ENCODE data around the gene RPS5. TPM values are rescaled to one million over a fixed set of nuclear protein-coding genes. Genes with fewer than 3 reads are reported as not detected.

Gene RPS5
- total RNA-seq, 2 donors from 2014 or later = 1,184 to 2,289 TPM

GRCh38 chr19:58364146-58364545 is 22.9 kb upstream of the RPS5 start:
- intact Hi-C loops (cut with DNase I) = loop anchor here (5.0 kb wide), 1 partner anchor 37 kb away; the partner anchor contains the start of gene ZSCAN22
- TF ChIP-seq, protein P1, sequence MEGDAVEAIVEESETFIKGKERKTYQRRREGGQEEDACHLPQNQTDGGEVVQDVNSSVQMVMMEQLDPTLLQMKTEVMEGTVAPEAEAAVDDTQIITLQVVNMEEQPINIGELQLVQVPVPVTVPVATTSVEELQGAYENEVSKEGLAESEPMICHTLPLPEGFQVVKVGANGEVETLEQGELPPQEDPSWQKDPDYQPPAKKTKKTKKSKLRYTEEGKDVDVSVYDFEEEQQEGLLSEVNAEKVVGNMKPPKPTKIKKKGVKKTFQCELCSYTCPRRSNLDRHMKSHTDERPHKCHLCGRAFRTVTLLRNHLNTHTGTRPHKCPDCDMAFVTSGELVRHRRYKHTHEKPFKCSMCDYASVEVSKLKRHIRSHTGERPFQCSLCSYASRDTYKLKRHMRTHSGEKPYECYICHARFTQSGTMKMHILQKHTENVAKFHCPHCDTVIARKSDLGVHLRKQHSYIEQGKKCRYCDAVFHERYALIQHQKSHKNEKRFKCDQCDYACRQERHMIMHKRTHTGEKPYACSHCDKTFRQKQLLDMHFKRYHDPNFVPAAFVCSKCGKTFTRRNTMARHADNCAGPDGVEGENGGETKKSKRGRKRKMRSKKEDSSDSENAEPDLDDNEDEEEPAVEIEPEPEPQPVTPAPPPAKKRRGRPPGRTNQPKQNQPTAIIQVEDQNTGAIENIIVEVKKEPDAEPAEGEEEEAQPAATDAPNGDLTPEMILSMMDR (IDR thresholded peaks at IDR 0.05) = no peak
- no peak for TF ChIP-seq POLR2AphosphoS5 (IDR thresholded peaks at IDR 0.05)
- no peak for TF ChIP-seq POLR2A (IDR thresholded peaks at IDR 0.05)
- Histone ChIP-seq H3K27me3 (replicated peaks; ENCODE audit: insufficient read depth) (no peaks in the 10 kb centered on the region), H3K27ac (no peak overlapping the region), H3K36me3 (no peaks in the 10 kb centered on the region), H3K9me3 (no peaks in the 10 kb centered on the region), H3K4me3 (no peak overlapping the region), H3K4me1 (replicated peaks) (no peaks in the 10 kb centered on the region)
- WGBS = 89% methylated on average over 5 of the region's 5 CpGs
- DNase-seq (ENCODE audit: low spot score) = no peak

- Histone ChIP-seq H3K27me3 (replicated peaks; ENCODE audit: insufficient read depth) (no peaks in the 10 kb centered on the region), H3K4me3 (no peak overlapping the region), H3K9me3 (no peaks in the 10 kb centered on the region), H3K36me3 (no peaks in the 10 kb centered on the region), H3K4me1 (replicated peaks) (no peaks in the 10 kb centered on the region), H3K27ac (no peak overlapping the region)
- intact Hi-C loops (cut with DNase I) = no loop called here
- TF ChIP-seq POLR2A (IDR thresholded peaks at IDR 0.05) (no peak), POLR2AphosphoS5 (IDR thresholded peaks at IDR 0.05) (no peak)
- TF ChIP-seq, protein P1 (IDR thresholded peaks at IDR 0.05) = no peak
- WGBS = 84% methylated on average over 32 of the region's 32 CpGs
- DNase-seq (ENCODE audit: low spot score) = no peak
Measured at GRCh38 chr19:58366585-58367430, 20.3 kb upstream of the RPS5 start.

GRCh38 chr19:58367698-58368454 is 19.2 kb upstream of the RPS5 start:
- no peak overlapping the region for H3K27ac ChIP-seq
- no peaks in the 10 kb centered on the region for H3K9me3 ChIP-seq
- no peaks in the 10 kb centered on the region for H3K36me3 ChIP-seq
- intact Hi-C loops (cut with DNase I) = no loop called here
- no peak for DNase-seq (ENCODE audit: low spot score)
- no peaks in the 10 kb centered on the region for H3K27me3 ChIP-seq (replicated peaks; ENCODE audit: insufficient read depth)
- H3K4me1 ChIP-seq (replicated peaks) = no peaks in the 10 kb centered on the region
- 74% methylated on average over 72 of the region's 106 CpGs for WGBS
- H3K4me3 ChIP-seq = no peak overlapping the region
- TF ChIP-seq POLR2AphosphoS5 (IDR thresholded peaks at IDR 0.05) = no peak
- TF ChIP-seq POLR2A (IDR thresholded peaks at IDR 0.05) = no peak
- TF ChIP-seq, protein P1 (IDR thresholded peaks at IDR 0.05) = no peak

DNA sequence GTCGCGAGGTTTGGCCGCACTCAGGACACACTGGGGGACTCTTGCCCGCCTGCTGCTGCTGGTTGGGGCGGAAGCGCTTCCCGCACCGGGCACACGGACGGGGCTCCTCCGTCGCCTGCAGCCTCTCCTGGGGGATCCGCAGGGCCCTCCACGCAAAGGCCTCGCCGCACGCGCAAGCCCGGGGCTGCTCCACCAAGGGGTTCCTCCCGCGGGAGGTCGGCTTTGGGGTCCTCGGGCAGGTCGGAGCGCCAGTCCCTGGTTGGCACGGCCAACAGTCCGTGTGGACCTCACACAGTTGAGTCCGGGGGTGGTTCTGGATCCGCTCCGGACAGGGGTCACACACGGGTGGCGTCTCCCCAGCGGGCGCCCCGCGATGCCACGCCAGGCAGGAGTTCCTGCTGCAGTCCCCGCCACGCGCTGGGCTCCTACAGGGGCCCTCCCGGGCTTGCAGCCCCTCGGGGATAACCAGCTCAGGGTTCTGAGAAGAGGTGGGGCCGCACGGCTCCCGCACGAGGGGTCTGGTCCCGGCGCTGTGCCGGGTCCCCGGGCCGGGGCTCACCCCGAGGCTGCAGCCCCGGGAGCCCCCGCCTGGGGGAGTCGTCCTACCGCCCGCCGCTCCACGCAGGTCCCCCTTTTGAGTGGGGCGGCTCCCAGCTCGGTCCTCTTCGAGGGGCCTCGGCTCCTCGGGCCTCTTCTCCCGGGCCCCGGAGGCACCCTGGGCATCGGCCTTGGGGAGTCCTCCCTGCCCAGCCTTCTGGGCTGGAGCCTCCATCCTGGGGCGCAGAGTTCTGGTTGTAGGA is 18.3 kb upstream of the RPS5 start:
- TF ChIP-seq POLR2A (IDR thresholded peaks at IDR 0.05) = no peak
- TF ChIP-seq, protein P1 (IDR thresholded peaks at IDR 0.05) = no peak
- no peak for TF ChIP-seq POLR2AphosphoS5 (IDR thresholded peaks at IDR 0.05)
- H3K27ac ChIP-seq = no peak overlapping the region
- no peak overlapping the region for H3K4me3 ChIP-seq
- no peak for DNase-seq (ENCODE audit: low spot score)
- H3K9me3 ChIP-seq = no peaks in the 10 kb centered on the region
- H3K27me3 ChIP-seq (replicated peaks; ENCODE audit: insufficient read depth) = no peaks in the 10 kb centered on the region
- no peaks in the 10 kb centered on the region for H3K36me3 ChIP-seq
- 90% methylated on average over 64 of the region's 68 CpGs for WGBS
- intact Hi-C loops (cut with DNase I) = no loop called here
- no peaks in the 10 kb centered on the region for H3K4me1 ChIP-seq (replicated peaks)

All from prostate gland (tissue), 2 donors.